IMR-90 (cell line): Measurements from ENCODE around the gene DDX39A. TPM values are rescaled to one million over a fixed set of nuclear protein-coding genes. Genes with fewer than 3 reads are reported as not detected.

Source experiments
- ATAC-seq: fragments of 200-7000 bp; cut with Tn5 transposase; 2 replicates; pipeline ENCODE4 v1.9.1; 2020; ENCODE audit warnings: low read depth, mild to moderate bottlenecking, moderate library complexity
- BruUV-seq: library from RNA; stranded (reverse); fragments of 400-500 nt; replicated peaks from 2 replicates; lab custom pipeline; 2021; lab: Mats Ljungman, UMichigan
- CTCF ChIA-PET: fragments of 300-600 bp; formaldehyde crosslinking; extraction: SDS; loops from one replicate; lab custom pipeline; 2021; ENCODE audit warnings: antibody characterized with exemption; lab: Yijun Ruan, JAX
- POLR2A ChIA-PET: fragments of 300-600 bp; sonication (Branson Sonifier 250); formaldehyde crosslinking; loops from one replicate; lab custom pipeline; 2022; ENCODE audit warnings: antibody characterized with exemption; ENCODE audit not compliant: unreplicated experiment; lab: Charles Lee
- DNase-seq: peaks from one replicate; pipeline ENCODE4 v3.0.0; 2013
- H2AFZ ChIP-seq: replicated peaks from 2 replicates; pipeline ENCODE3; 2013; ENCODE audit warnings: low read length, mild to moderate bottlenecking; ENCODE audit not compliant: poor library complexity
- H2AK5ac ChIP-seq: 2 replicates; pipeline ENCODE4 v1.6.1; 2013; ENCODE audit warnings: low read depth, low read length, inconsistent platforms
- H2AK9ac ChIP-seq: replicated peaks from 2 replicates; pipeline ENCODE3; 2013; ENCODE audit warnings: mild to moderate bottlenecking, low read depth, low read length, moderate library complexity; ENCODE audit not compliant: poor library complexity
- H2BK120ac ChIP-seq: 2 replicates; pipeline ENCODE4 v1.6.1; 2013; ENCODE audit warnings: low read depth, low read length, inconsistent platforms
- H2BK15ac ChIP-seq: 3 replicates; pipeline ENCODE4 v1.6.1; 2013; ENCODE audit warnings: low read depth, low read length, inconsistent platforms
- H2BK20ac ChIP-seq: 2 replicates; pipeline ENCODE4 v1.6.1; 2013; ENCODE audit warnings: low read depth, mild to moderate bottlenecking, inconsistent platforms, low read length, moderate library complexity
- H2BK5ac ChIP-seq: 2 replicates; pipeline ENCODE4 v1.6.1; 2013; ENCODE audit warnings: mild to moderate bottlenecking, low read depth, low read length, inconsistent platforms; ENCODE audit not compliant: poor library complexity, severe bottlenecking
- H3K14ac ChIP-seq: replicated peaks from 2 replicates; pipeline ENCODE4 v1.6.1; 2013; ENCODE audit warnings: low read depth, low read length, inconsistent platforms
- H3K18ac ChIP-seq: 2 replicates; pipeline ENCODE4 v1.6.1; 2013; ENCODE audit warnings: low read depth, low read length, control low read depth
- H3K23ac ChIP-seq: 2 replicates; pipeline ENCODE4 v1.6.1; 2013; ENCODE audit warnings: low read depth, low read length, inconsistent platforms
- H3K27ac ChIP-seq: 2 replicates; pipeline ENCODE4 v1.5.1; 2013; ENCODE audit warnings: mild to moderate bottlenecking, control low read depth, low read length; ENCODE audit not compliant: insufficient read depth
- H3K27me3 ChIP-seq: 2 replicates; pipeline ENCODE4 v1.6.1; 2013; ENCODE audit warnings: low read length; ENCODE audit not compliant: control insufficient read depth, insufficient read depth
- H3K36me3 ChIP-seq: 2 replicates; pipeline ENCODE4 v1.6.1; 2013; ENCODE audit warnings: low read length, mixed read lengths; ENCODE audit not compliant: control insufficient read depth, insufficient read depth
- H3K4ac ChIP-seq: 2 replicates; pipeline ENCODE4 v1.6.1; 2013; ENCODE audit warnings: low read depth, low read length, inconsistent platforms
- H3K4me1 ChIP-seq: 2 replicates; pipeline ENCODE4 v1.6.1; 2013; ENCODE audit warnings: low read length, mixed read lengths; ENCODE audit not compliant: control insufficient read depth, insufficient read depth
- H3K4me2 ChIP-seq: 2 replicates; pipeline ENCODE4 v1.6.1; 2013; ENCODE audit warnings: low read depth, mild to moderate bottlenecking, control low read depth, low read length, moderate library complexity
- H3K4me3 ChIP-seq: 2 replicates; pipeline ENCODE4 v1.5.1; 2013; ENCODE audit warnings: low read depth, mild to moderate bottlenecking, control low read depth, low read length, moderate library complexity; ENCODE audit not compliant: insufficient read depth
- H3K56ac ChIP-seq: 2 replicates; pipeline ENCODE4 v1.6.1; 2013; ENCODE audit warnings: low read length, inconsistent platforms; ENCODE audit not compliant: insufficient read depth; ENCODE audit errors: extremely low read depth
- H3K79me1 ChIP-seq, 2 experiments: 2 replicates each; pipeline ENCODE4 v1.6.1; 2013; ENCODE audit warnings: low read length in 2 of 2, inconsistent platforms in 1 of 2, low read depth in 1 of 2
- H3K9ac ChIP-seq: 2 replicates; pipeline ENCODE4 v1.6.1; 2013; ENCODE audit warnings: low read depth, low read length, control low read depth
- H3K9me1 ChIP-seq: 2 replicates; pipeline ENCODE4 v1.6.1; 2013; ENCODE audit warnings: low read length, inconsistent platforms; ENCODE audit not compliant: insufficient read depth
- H3K9me3 ChIP-seq: 2 replicates; pipeline ENCODE4 v1.6.1; 2013; ENCODE audit warnings: low read length; ENCODE audit not compliant: control insufficient read depth, insufficient read depth
- H4K20me1 ChIP-seq: 2 replicates; pipeline ENCODE4 v1.6.1; 2013; ENCODE audit warnings: low read length, inconsistent platforms; ENCODE audit not compliant: insufficient read depth
- H4K5ac ChIP-seq: 2 replicates; pipeline ENCODE4 v1.6.1; 2013; ENCODE audit warnings: mild to moderate bottlenecking, low read depth, low read length, control low read depth
- H4K8ac ChIP-seq, 2 experiments: 2 replicates each; pipeline ENCODE4 v1.6.1; 2013; ENCODE audit warnings: low read depth in 2 of 2, low read length in 2 of 2, control low read depth in 1 of 2, inconsistent platforms in 1 of 2
- H4K91ac ChIP-seq: 2 replicates; pipeline ENCODE4 v1.6.1; 2013; ENCODE audit warnings: low read depth, low read length, inconsistent platforms; ENCODE audit not compliant: insufficient read depth
- FOS ChIP-seq: fragments of 150-350 bp; IDR thresholded peaks from 2 replicates; pipeline ENCODE4 v1.6.1; 2016; ENCODE audit warnings: low read depth, low read length
- whole genome bisulfite sequencing, 2 experiments: methylation state at CpG; one replicate each; pipeline versions ENCODE4 v1.1.5 to v1.1.7; 2013; ENCODE audit warnings: missing lambda C conversion rate in 2 of 2; ENCODE audit not compliant: insufficient read length in 1 of 2; ENCODE audit errors: extremely low coverage in 2 of 2; 5-methylcytosine and 5-hydroxymethylcytosine counted together
- dilution Hi-C: fragments of 300-500 bp; cut with HindIII; formaldehyde crosslinking; loops from one replicate; pipeline ENCODE4 v1.14.3; 2018; ENCODE audit warnings: low sequenced_read_pairs; ENCODE audit not compliant: unreplicated experiment
- in situ Hi-C: fragments of 300-500 bp; cut with MboI; formaldehyde crosslinking; loops from 3 replicates; pipeline ENCODE4 v1.14.3; 2019; ENCODE audit warnings: low sequenced_read_pairs, inconsistent platforms, mixed read lengths
- intact Hi-C: fragments of 100-400 bp; cut with micrococcal nuclease; formaldehyde crosslinking; loops from 2 replicates; pipeline ENCODE4 v1.10.0; 2022
- polyA plus RNA-seq, 3 experiments: library from polyadenylated mRNA; depleted of rRNA; stranded (reverse); fragments of >200 nt; gene quantifications; 2 replicates each; pipeline ENCODE4 v1.2.3, GENCODE V29; 2012; ENCODE audit warnings: low replicate concordance in 1 of 3
- total RNA-seq: library from RNA; depleted of rRNA; stranded (reverse); fragments of >200 nt; gene quantifications from 2 replicates; pipeline ENCODE4 v1.2.3, GENCODE V29; 2012

DDX39A gene
- total and polyA plus RNA-seq, 2 of the 4 experiments (the other 2 are of a cell fraction) = 82.5 to 83.0 TPM

GRCh38 chr19:14450168-14450874 lies 31.2 kb upstream of the DDX39A start:
- Histone ChIP-seq H3K4me1 (no peaks in the 10 kb centered on the region), H2AFZ (no peak overlapping the region), H3K36me3 (peaks cover 60% of the 10 kb centered on the region), H2BK5ac (no peak overlapping the region), H3K4me2 (no peak overlapping the region), H3K4ac (no peak overlapping the region), H3K79me1 (peaks cover 0 to 14% of the 10 kb centered on the region in 2 experiments; a peak in 3 of 4 replicates), H2AK9ac (no peak overlapping the region), H2BK120ac (no peak overlapping the region), H4K20me1 (peaks cover 4% of the 10 kb centered on the region), H4K5ac (no peak overlapping the region), H3K4me3 (no peak overlapping the region), H3K27ac (no peak overlapping the region), H3K27me3 (no peaks in the 10 kb centered on the region), H3K18ac (no peak overlapping the region), H2BK20ac (no peak overlapping the region), H3K14ac (no peak overlapping the region), H3K9me1 (peaks cover 11% of the 10 kb centered on the region), H2AK5ac (no peak overlapping the region), H4K91ac (no peak overlapping the region), H3K9ac (no peak overlapping the region), H4K8ac (no peak overlapping the region), H2BK15ac (no peak overlapping the region), H3K23ac (no peak overlapping the region), H3K9me3 (no peaks in the 10 kb centered on the region), H3K56ac (no peak overlapping the region)
- no TSS peak for BruUV-seq
- WGBS, 2 experiments = 95% methylated on average over 21 of the region's 30 CpGs; no CpG with 5 or more reads in 1 of the 2 experiments
- ATAC-seq (peak; percentile 76), DNase-seq (no peak)
- intact Hi-C loops = no loop called here
- CTCF ChIA-PET = no interaction called here
- dilution Hi-C loops = no loop called here
- in situ Hi-C loops = no loop called here
- no peak for TF ChIP-seq FOS
- POLR2A ChIA-PET = no interaction called here
